Panc1 (cell line): ENCODE measurements around the gene NUDT9.
"Not testable (repeated sequence)": the region's sequence is repeated elsewhere in the genome, so short reads cannot be mapped to it uniquely, and the experiment has no call there.

Source experiments
- CTCF ChIP-seq: fragments of 450-650 bp; IDR thresholded peaks from 2 replicates; pipeline ENCODE4 v1.5.1; 2017; ENCODE audit warnings: mild to moderate bottlenecking
- POLR2AphosphoS5 ChIP-seq: IDR thresholded peaks from 2 replicates; pipeline ENCODE4 v1.6.1; 2012; ENCODE audit warnings: mild to moderate bottlenecking, low read depth, low read length, moderate library complexity
- REST ChIP-seq, 2 experiments: IDR thresholded peaks; 2 replicates each; pipeline ENCODE4 v1.6.1; 2011 to 2012; ENCODE audit warnings: low read depth in 2 of 2, control low read depth in 1 of 2, low read length in 1 of 2, mild to moderate bottlenecking in 1 of 2, moderate library complexity in 1 of 2; ENCODE audit not compliant: insufficient read depth in 1 of 2

GRCh38 chr4:87395073-87395472 lies 27.3 kb upstream of the NUDT9 start:
- not testable (repeated sequence) for TF ChIP-seq CTCF; POLR2AphosphoS5; REST (IDR thresholded peaks at IDR 0.05; ENCODE audit: insufficient read depth in 1 of 2, low read depth in 2 of 2, low read length in 1 of 2)
